HFF-Myc (cell line): ENCODE results near the gene PRXL2B.
"Not testable (repeated sequence)": the region's sequence is repeated elsewhere in the genome, so short reads cannot be mapped to it uniquely, and the experiment has no call there.

Source experiments
- DNase-seq: peaks from one replicate; pipeline ENCODE4 v3.0.0-alpha.2; 2011; ENCODE audit warnings: low read depth; ENCODE audit errors: extremely low read depth
- H3K4me3 ChIP-seq: replicated peaks from 2 replicates; pipeline ENCODE4 v1.5.1; 2011; ENCODE audit warnings: low read depth, mild to moderate bottlenecking, control low read depth, low read length
- TF ChIP-seq, protein P1 (sequence below): IDR thresholded peaks from 2 replicates; pipeline ENCODE4 v1.5.1; 2012; ENCODE audit warnings: mild to moderate bottlenecking, low read depth, low read length, control low read depth; ENCODE audit errors: missing control alignments

The PRXL2B gene

DNA sequence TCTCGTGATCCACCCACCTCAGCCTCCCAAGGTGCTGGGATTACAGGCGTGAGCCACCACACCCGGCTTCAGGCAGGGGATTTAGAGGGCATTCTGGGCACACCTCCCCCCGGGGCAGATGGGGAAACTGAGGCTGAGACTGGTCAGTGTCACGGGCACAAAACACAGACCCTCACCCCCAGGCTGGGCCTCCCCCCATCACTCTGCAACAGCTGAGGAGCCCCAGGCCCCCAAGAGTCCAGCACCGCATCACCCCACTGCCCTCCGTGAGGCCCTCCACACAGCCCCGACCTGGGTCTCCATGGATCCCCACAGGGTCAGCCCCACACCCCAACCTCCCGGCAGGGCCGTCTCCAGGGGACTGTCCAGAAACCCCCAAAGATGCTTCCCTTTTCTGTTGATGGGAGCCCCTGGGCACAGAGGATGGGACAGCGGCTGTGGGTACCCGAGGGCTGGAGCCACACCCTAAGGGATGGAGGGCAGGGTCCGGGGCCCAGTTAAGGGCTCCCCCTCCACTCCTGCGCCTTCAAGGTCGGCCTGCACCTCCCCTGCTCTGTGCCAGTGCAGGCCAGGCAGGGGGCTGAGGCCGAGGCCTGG lies 19.4 kb upstream of the PRXL2B start:
- TF ChIP-seq, protein P1, sequence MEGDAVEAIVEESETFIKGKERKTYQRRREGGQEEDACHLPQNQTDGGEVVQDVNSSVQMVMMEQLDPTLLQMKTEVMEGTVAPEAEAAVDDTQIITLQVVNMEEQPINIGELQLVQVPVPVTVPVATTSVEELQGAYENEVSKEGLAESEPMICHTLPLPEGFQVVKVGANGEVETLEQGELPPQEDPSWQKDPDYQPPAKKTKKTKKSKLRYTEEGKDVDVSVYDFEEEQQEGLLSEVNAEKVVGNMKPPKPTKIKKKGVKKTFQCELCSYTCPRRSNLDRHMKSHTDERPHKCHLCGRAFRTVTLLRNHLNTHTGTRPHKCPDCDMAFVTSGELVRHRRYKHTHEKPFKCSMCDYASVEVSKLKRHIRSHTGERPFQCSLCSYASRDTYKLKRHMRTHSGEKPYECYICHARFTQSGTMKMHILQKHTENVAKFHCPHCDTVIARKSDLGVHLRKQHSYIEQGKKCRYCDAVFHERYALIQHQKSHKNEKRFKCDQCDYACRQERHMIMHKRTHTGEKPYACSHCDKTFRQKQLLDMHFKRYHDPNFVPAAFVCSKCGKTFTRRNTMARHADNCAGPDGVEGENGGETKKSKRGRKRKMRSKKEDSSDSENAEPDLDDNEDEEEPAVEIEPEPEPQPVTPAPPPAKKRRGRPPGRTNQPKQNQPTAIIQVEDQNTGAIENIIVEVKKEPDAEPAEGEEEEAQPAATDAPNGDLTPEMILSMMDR: no peak
- no peak for DNase-seq
- H3K4me3 ChIP-seq: no peak overlapping the region

DNA sequence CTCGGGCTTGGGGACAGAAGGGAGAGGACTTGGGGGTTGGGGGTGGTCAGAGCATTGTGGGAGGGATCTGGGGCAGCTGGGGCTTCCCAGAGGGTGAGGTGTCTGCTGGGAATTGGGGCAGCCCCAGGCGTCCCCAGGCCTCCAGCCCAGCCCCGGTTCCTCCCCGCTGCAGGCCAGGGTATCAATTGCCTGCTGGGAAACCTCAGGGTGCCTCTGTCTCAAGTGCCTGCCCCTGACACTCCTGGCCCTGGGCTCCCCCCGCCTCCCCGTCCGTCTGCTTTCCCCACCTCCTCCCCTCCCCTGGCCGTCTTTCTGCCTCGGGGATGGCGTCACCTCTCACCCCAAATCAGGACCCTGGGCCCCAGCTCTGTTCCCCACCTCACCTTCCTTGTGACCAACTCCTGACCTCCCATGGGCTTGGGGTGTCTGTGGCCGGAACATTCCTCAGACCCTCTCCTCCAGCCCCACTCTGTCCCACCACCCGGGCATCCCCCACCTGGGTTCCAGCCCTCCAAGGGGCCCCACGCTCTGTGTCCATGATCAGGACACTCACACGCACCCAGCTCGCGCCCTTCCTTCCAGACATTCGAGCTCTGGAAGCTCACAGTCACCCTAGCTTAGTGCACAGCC lies 18.3 kb upstream of the PRXL2B start:
- H3K4me3 ChIP-seq, DNase-seq: not testable (repeated sequence)

DNA sequence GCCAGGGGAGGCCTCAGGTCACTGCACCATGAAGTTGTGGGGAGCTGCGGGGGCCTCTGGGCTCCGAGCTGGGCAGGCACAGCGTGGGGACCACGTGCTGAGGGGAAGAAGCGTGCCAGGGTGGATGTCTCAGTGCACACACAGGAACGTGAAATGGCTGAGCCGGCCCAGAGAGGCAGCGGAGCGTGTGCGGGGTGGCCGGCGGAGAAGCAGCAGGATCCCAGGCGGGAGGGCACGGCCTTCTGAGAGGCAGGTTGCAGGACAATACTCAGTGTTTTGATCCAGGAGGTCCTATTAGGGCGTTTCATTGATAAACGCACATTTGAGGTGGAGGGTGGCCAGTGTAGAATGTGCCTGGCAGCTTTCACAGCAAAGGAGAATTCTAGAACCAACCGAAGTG lies 17.5 kb upstream of the PRXL2B start:
- TF ChIP-seq, protein P1: no peak

DNA sequence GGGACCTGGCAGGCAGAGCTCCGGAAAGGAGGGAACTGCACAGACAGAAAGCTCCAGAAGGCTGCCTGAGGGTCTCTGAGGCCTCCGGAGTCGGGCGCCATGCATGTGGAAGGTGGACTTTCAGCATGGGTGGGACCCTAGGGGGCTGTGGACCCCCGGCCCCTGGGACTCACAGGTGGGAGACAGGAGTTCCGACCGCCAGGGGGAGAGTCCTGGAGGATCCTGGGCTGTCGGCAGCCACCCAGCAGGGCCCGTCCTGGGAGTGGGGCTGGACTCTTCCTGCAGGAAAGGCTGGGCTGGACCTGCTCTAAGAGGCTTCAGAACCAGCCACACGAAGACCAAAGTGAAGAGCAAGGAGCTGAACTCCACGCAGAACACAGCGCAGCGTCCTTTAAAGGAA lies 16.9 kb upstream of the PRXL2B start:
- DNase-seq: not testable (repeated sequence)

More for the DNA sequence above, 17.5 kb upstream of the PRXL2B start:
- no peak for DNase-seq
- no peak overlapping the region for H3K4me3 ChIP-seq

DNA sequence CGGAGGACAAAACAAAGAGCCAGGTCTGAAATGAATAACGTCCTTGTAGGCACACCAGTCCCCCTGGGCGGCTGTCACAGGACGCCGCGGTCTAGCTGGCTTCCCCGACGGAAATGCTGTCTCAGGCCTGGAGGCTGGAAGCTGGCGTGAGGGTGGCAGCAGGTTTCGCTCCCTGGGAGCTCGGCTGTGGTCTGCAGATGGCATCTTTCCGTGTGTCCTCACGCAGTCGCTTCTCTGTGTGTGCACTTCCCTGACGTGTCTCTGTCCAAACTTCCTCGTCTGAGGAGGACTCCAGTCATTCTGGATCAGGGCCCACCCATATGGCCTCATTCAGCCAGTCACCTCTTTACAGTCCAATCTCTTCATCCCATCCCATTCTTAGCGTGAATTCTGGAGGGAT lies 16.2 kb upstream of the PRXL2B start:
- no peak overlapping the region for H3K4me3 ChIP-seq
- no peak for DNase-seq
- TF ChIP-seq, protein P1: no peak

More for the DNA sequence above, 16.9 kb upstream of the PRXL2B start:
- H3K4me3 ChIP-seq: not testable (repeated sequence)

DNA sequence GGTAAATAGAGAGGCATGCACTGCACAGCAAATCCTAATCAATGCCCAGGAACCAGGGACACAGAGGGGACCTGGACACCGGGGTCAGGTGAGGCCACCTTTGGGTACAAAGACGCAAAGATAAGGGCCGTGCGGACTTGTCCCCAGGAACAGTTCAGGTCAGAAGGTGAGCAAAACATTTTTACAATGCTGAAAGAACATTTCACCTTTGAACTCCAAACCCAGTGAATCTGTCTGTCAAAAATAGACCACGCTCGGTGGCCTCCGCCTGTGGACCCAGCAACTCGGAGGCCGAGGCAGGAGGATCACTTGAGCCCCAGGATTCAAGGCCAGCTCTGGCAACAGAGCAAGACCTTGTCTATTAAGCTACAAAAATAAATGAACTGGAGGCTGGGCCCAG lies 15.2 kb upstream of the PRXL2B start:
- no peak for DNase-seq
- H3K4me3 ChIP-seq: no peak overlapping the region
- TF ChIP-seq, protein P1: no peak

DNA sequence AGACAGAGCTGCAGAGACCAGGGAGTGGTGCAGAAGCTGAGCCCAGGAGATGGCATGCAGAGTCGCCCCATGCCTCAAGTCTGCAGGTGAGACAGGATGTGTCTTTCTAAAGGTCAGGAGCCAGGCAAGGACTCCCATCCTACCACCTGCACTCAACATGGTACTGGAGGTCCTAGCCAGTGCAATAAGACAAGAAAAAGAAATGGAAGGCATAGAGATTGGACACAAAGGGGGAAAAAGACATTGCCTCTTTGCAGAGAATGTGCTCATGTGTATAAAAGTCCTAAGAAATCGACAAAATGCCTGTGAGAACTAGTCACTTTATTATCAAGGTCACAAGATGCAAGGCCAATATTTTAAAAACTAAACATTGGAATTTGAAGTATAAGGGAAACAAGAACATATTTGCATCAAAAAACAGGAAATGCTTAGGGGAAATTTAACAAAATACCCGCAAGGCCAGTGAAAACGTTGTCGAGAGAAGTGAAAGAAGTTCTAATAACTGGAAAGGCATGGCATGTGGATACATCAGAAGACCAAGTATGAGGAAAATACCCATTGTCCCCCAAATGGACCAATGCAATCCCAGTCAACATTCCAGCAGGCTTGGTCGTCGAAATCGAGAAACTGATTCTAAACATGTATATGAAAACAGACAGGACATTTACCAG lies 13.2 kb upstream of the PRXL2B start:
- TF ChIP-seq, protein P1: no peak
- H3K4me3 ChIP-seq: no peak overlapping the region
- DNase-seq: no peak

DNA sequence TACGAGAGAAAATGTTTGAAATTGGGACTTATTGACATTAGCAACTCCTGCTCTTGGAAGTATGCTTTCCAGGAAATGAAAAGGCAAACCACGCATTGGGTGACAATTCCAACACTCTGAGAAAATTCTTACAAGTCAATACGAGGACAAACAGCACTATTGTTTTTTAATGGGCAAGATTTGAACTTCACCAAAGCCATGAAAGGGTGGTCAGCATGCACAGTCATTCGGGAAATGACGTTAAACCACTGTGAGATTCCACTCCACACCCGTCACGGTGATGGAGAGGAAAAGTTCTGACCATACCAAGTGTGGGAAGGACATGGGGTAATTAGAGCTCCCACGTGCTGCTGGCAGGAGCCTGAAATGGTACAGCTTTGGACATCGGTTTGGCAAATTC lies 12.2 kb upstream of the PRXL2B start:
- DNase-seq: no peak
- H3K4me3 ChIP-seq: no peak overlapping the region
- TF ChIP-seq, protein P1: no peak
